ENCODE measurements around the gene SETD5. TPM values are rescaled to one million over a fixed set of nuclear protein-coding genes. Genes with fewer than 3 reads are reported as not detected.

SETD5 gene
- polyA plus RNA-seq, 2 of the 4 experiments (the other 2 are of a cell fraction), result 41.7 to 92.3 TPM

GRCh38 chr3:9397332-9397905, at the start of gene SETD5 (continued):
- no peak for TF ChIP-seq USF2 (IDR thresholded peaks at IDR 0.05)
- no peak for TF ChIP-seq ZSCAN20 (CRISPR knock-in tag; IDR thresholded peaks at IDR 0.05)
- no peak for TF ChIP-seq KDM5A (IDR thresholded peaks at IDR 0.05)
- 0 out of 5 replicates have a peak, but pooled peaks of 1 of the 2 experiments have one; percentile 26 for TF ChIP-seq EP300 (IDR thresholded peaks at IDR 0.05)
- no peak for TF ChIP-seq ATOH8 (CRISPR knock-in tag; IDR thresholded peaks at IDR 0.05; ENCODE audit: low read depth)
- TF ChIP-seq CHD4 (IDR thresholded peaks at IDR 0.05; ENCODE audit: borderline replicate concordance), result no peak
- TF ChIP-seq RFX5 (IDR thresholded peaks at IDR 0.05), result no peak
- no peak; the same call in 1 of the 2 replicates for TF ChIP-seq MYC (IDR thresholded peaks at IDR 0.05; ENCODE audit: borderline replicate concordance, low read length)
- TF ChIP-seq HDAC2 (IDR thresholded peaks at IDR 0.05), result no peak

- Histone ChIP-seq H3K4me2 (no peak overlapping the region), H3K4me3 (no peak overlapping the region), H3K9me3 (no peaks in the 10 kb centered on the region), H3K27ac (no peak overlapping the region), H3K4me1 (peaks cover 5% of the 10 kb centered on the region; the same call in 2 of the 3 replicates)
- CTCF ChIA-PET, result interaction anchor here (1.9 kb wide), 1 partner anchor 155 kb away, joined by 6 read pairs; no protein-coding TSS in a partner anchor
- ATAC-seq, result no peak
- TF ChIP-seq HES2 (IDR thresholded peaks at IDR 0.05) (no peak), SMC3 (IDR thresholded peaks at IDR 0.05) (no peak), ZNF302 (CRISPR knock-in tag; IDR thresholded peaks at IDR 0.05) (no peak), EHMT2 (IDR thresholded peaks at IDR 0.05; ENCODE audit: low read depth) (no peak), RNF2 (IDR thresholded peaks at IDR 0.05; ENCODE audit: borderline replicate concordance, low read depth) (no peak), MYC (IDR thresholded peaks at IDR 0.05; ENCODE audit: borderline replicate concordance, low read length) (no peak), NPAS2 (CRISPR knock-in tag; IDR thresholded peaks at IDR 0.05; ENCODE audit: borderline replicate concordance) (no peak), RFX5 (IDR thresholded peaks at IDR 0.05) (no peak), RARB (CRISPR knock-in tag; IDR thresholded peaks at IDR 0.05) (no peak), KDM1A (IDR thresholded peaks at IDR 0.05; ENCODE audit: low read depth) (no peak), HOXB13 (CRISPR knock-in tag; IDR thresholded peaks at IDR 0.05; ENCODE audit: low read depth) (no peak), MAX (IDR thresholded peaks at IDR 0.05) (no peak), PHF8 (IDR thresholded peaks at IDR 0.05; ENCODE audit: borderline replicate concordance, low read depth) (no peak), REST (IDR thresholded peaks at IDR 0.05) (no peak), GATA3 (IDR thresholded peaks at IDR 0.05; ENCODE audit: borderline replicate concordance) (no peak), RCOR1 (IDR thresholded peaks at IDR 0.05; ENCODE audit: low read depth, low read length) (no peak), ESRRA (IDR thresholded peaks at IDR 0.05; ENCODE audit: borderline replicate concordance, low read length) (no peak)
- no peak for DNase-seq (ENCODE audit: low read depth in 1 of 2, low spot score in 1 of 2)
- WGBS (ENCODE audit: missing lambda C conversion rate), result 64% methylated on average over 2 of the region's 2 CpGs
- no peak for FAIRE-seq
- POLR2A ChIA-PET, result interaction anchor here (0.7 kb wide), 1 partner anchor 15 kb away, joined by 5 read pairs; the partner anchor contains the start of gene THUMPD3
Measured at GRCh38 chr3:9347887-9348286, 49.5 kb upstream of the SETD5 start.

Data from A549 (cell line).